CD4-positive, alpha-beta T cell (primary cell): ENCODE data around the gene VCAN. TPM values are rescaled to one million over a fixed set of nuclear protein-coding genes. Genes with fewer than 3 reads are reported as not detected.

Source experiments
- ATAC-seq: fragments of 200-7000 bp; cut with Tn5 transposase; one replicate; pipeline ENCODE4 v1.10.0; 2022; ENCODE audit warnings: mild to moderate bottlenecking; ENCODE audit not compliant: poor library complexity
- CTCF ChIA-PET: fragments of 350-600 bp; sonication (Branson Sonifier 250); formaldehyde crosslinking; loops from one replicate; lab custom pipeline; 2021; ENCODE audit warnings: antibody characterized with exemption, inconsistent platforms; lab: Charles Lee
- POLR2A ChIA-PET: fragments of 350-600 bp; sonication (Branson Sonifier 250); formaldehyde crosslinking; loops from one replicate; lab custom pipeline; 2021; ENCODE audit warnings: antibody characterized with exemption, inconsistent platforms; lab: Charles Lee
- DNase-seq, 14 experiments: peaks; one replicate each; pipeline ENCODE4 v3.0.0-alpha.2; 2013 to 2020; ENCODE audit warnings: mixed read lengths in 2 of 14
- H3K27ac ChIP-seq, 2 donors: one replicate each; pipeline versions ENCODE4 v1.5.1 to v1.7.0; 2013; ENCODE audit warnings: low read length in 2 of 2, low read depth in 1 of 2, mild to moderate bottlenecking in 1 of 2
- H3K27me3 ChIP-seq, 2 experiments: 1 replicate in 1 of 2; 2 replicates in 1 of 2; pipeline versions ENCODE4 v1.6.1 to v1.7.0; 2013; ENCODE audit warnings: low read length in 2 of 2, control low read depth in 1 of 2, mild to moderate bottlenecking in 1 of 2, moderate library complexity in 1 of 2; ENCODE audit not compliant: insufficient read depth in 2 of 2, control insufficient read depth in 1 of 2
- H3K36me3 ChIP-seq: one replicate; pipeline ENCODE4 v1.6.1; 2013; ENCODE audit warnings: low read length, control low read depth; ENCODE audit not compliant: insufficient read depth
- H3K4me1 ChIP-seq: one replicate; pipeline ENCODE4 v1.6.1; 2013; ENCODE audit warnings: low read length, control low read depth; ENCODE audit not compliant: insufficient read depth
- H3K4me3 ChIP-seq: one replicate; pipeline ENCODE4 v1.5.1; 2013; ENCODE audit warnings: mild to moderate bottlenecking, low read length, moderate library complexity
- H3K9me3 ChIP-seq, 2 experiments: 1 replicate in 1 of 2; 2 replicates in 1 of 2; pipeline versions ENCODE4 v1.6.1 to v1.7.0; 2013; ENCODE audit warnings: low read length in 2 of 2, mild to moderate bottlenecking in 2 of 2, control low read depth in 1 of 2, moderate library complexity in 1 of 2; ENCODE audit not compliant: control insufficient read depth in 1 of 2, insufficient read depth in 1 of 2
- H3K27ac Mint-ChIP-seq: one replicate; pipeline ENCODE4 v1.8.0; 2020; ENCODE audit warnings: mixed read lengths
- H3K27me3 Mint-ChIP-seq: one replicate; pipeline ENCODE4 v1.8.0; 2021; ENCODE audit warnings: mixed read lengths
- H3K36me3 Mint-ChIP-seq: one replicate; pipeline ENCODE4 v1.8.0; 2021; ENCODE audit warnings: low read depth, mixed read lengths
- H3K4me1 Mint-ChIP-seq: one replicate; pipeline ENCODE4 v1.8.0; 2021; ENCODE audit warnings: low read depth, mixed read lengths
- H3K4me3 Mint-ChIP-seq: one replicate; pipeline ENCODE4 v1.8.0; 2020; ENCODE audit warnings: mild to moderate bottlenecking, mixed read lengths
- H3K9me3 Mint-ChIP-seq: one replicate; pipeline ENCODE4 v1.8.0; 2020; ENCODE audit warnings: mixed read lengths
- CTCF ChIP-seq: fragments of 200-600 bp; IDR thresholded peaks from one replicate; pipeline ENCODE4 v1.8.0; 2022; ENCODE audit warnings: antibody characterized with exemption, mild to moderate bottlenecking
- intact Hi-C, 2 experiments: fragments of 100-400 bp; cut with DNase I in 1 of 2; cut with micrococcal nuclease in 1 of 2; formaldehyde crosslinking; loops; one replicate each; pipeline versions ENCODE4 v1.15.1 to v1.9.0; 2023 to 2025; cut with DNase I, micrococcal nuclease
- total RNA-seq, 174 experiments: library from RNA in 2 of 174; stranded (reverse) in 2 of 174; gene quantifications; one replicate each; pipeline ENCODE4 v1.2.3 and lab custom pipeline; 2021 to 2026

The VCAN gene
- total RNA-seq, 2 experiments from 2014 or later = 6.4 to 7.1 TPM

- H3K36me3 ChIP-seq = no peaks in the 10 kb centered on the region
- peaks cover 0 to 3% of the 10 kb centered on the region in 2 experiments for H3K27me3 ChIP-seq
- H3K9me3 ChIP-seq = no peaks in the 10 kb centered on the region
- no peak for DNase-seq
- Mint-ChIP-seq H3K4me1 (no peaks in the 10 kb centered on the region), H3K4me3 (no peak overlapping the region), H3K36me3 (no peaks in the 10 kb centered on the region), H3K9me3 (no peaks in the 10 kb centered on the region), H3K27ac (no peak overlapping the region), H3K27me3 (no peaks in the 10 kb centered on the region)
- TF ChIP-seq CTCF = no peak
- ATAC-seq = no peak
- H3K4me1 ChIP-seq = no peaks in the 10 kb centered on the region
- H3K4me3 ChIP-seq = no peak overlapping the region
- POLR2A ChIA-PET = no interaction called here
- no peak overlapping the region for H3K27ac ChIP-seq
- CTCF ChIA-PET = no interaction called here
- intact Hi-C loops = no loop called here
Measured at GRCh38 chr5:83590966-83591365, 119.4 kb downstream of the VCAN start.

- Mint-ChIP-seq H3K4me3 (no peak overlapping the region), H3K36me3 (no peaks in the 10 kb centered on the region), H3K27ac (no peak overlapping the region), H3K4me1 (no peaks in the 10 kb centered on the region), H3K27me3 (no peaks in the 10 kb centered on the region), H3K9me3 (no peaks in the 10 kb centered on the region)
- intact Hi-C loops = no loop called here
- Histone ChIP-seq H3K27me3 (no peaks in the 10 kb centered on the region), H3K4me3 (no peak overlapping the region), H3K4me1 (no peaks in the 10 kb centered on the region), H3K27ac (no peak overlapping the region), H3K36me3 (no peaks in the 10 kb centered on the region), H3K9me3 (no peaks in the 10 kb centered on the region)
- TF ChIP-seq CTCF = no peak
- ATAC-seq (no peak), DNase-seq (no peak)
- CTCF ChIA-PET = interaction anchor here (0.5 kb wide), 1 partner anchor 334 kb away, joined by 3 read pairs; no protein-coding TSS in a partner anchor
- POLR2A ChIA-PET = no interaction called here
Measured at GRCh38 chr5:83595217-83595616, 123.7 kb downstream of the VCAN start.

- no peak for DNase-seq
- ChIA-PET CTCF (no interaction called here), POLR2A (no interaction called here)
- intact Hi-C loops = no loop called here
- no peaks in the 10 kb centered on the region for H3K4me1 ChIP-seq
- no peaks in the 10 kb centered on the region for H3K4me1 Mint-ChIP-seq
- H3K4me3 Mint-ChIP-seq = no peak overlapping the region
- H3K27me3 ChIP-seq = no peaks in the 10 kb centered on the region
- H3K27ac ChIP-seq = no peak overlapping the region
- peaks cover 3% of the 10 kb centered on the region for H3K9me3 Mint-ChIP-seq
- H3K27ac Mint-ChIP-seq = no peak overlapping the region
- peaks cover 17% of the 10 kb centered on the region for H3K27me3 Mint-ChIP-seq
- no peaks in the 10 kb centered on the region for H3K36me3 ChIP-seq
- H3K36me3 Mint-ChIP-seq = no peaks in the 10 kb centered on the region
- no peak overlapping the region for H3K4me3 ChIP-seq
- H3K9me3 ChIP-seq = no peaks in the 10 kb centered on the region
- ATAC-seq = no peak
- no peak for TF ChIP-seq CTCF
Measured at GRCh38 chr5:83608122-83608521, 136.6 kb downstream of the VCAN start.
